Right cardiac atrium (tissue), 5 donors: ENCODE measurements around the gene FAF1. TPM values are rescaled to one million over a fixed set of nuclear protein-coding genes. Genes with fewer than 3 reads are reported as not detected.

Experiments
- ATAC-seq, 2 donors: fragments of 200-7000 bp; cut with Tn5 transposase; one replicate each; pipeline versions ENCODE4 v1.8.0 to v1.9.1; 2020; ENCODE audit warnings: moderate library complexity in 2 of 2, mild to moderate bottlenecking in 1 of 2
- DNase-seq, 3 donors: peaks; one replicate each; pipeline ENCODE4 v3.0.0-alpha.2; 2020
- H3K27ac ChIP-seq: one replicate; pipeline ENCODE4 v1.5.1; 2013; ENCODE audit warnings: mild to moderate bottlenecking, low read length, control low read depth, moderate library complexity
- H3K27me3 ChIP-seq: one replicate; pipeline ENCODE4 v1.6.1; 2013; ENCODE audit not compliant: control insufficient read depth, insufficient read depth
- H3K4me1 ChIP-seq: one replicate; pipeline ENCODE4 v1.6.1; 2013; ENCODE audit warnings: low read length; ENCODE audit not compliant: control insufficient read depth, insufficient read depth
- H3K4me3 ChIP-seq: one replicate; pipeline ENCODE4 v1.5.1; 2013; ENCODE audit warnings: low read length, control low read depth
- H3K9me3 ChIP-seq: one replicate; pipeline ENCODE4 v1.6.1; 2013; ENCODE audit warnings: low read length; ENCODE audit not compliant: control insufficient read depth
- WGBS: extraction: QIAGEN DNeasy Blood & Tissue Kit; methylation state at CpG from one replicate; pipeline ENCODE4 v1.1.7; 2013; 5-methylcytosine and 5-hydroxymethylcytosine counted together
- intact Hi-C, 4 donors: fragments of 100-400 bp; cut with DNase I; formaldehyde crosslinking; loops; one replicate each; pipeline versions ENCODE4 v1.11.0 to v1.14.0; 2022 to 2023
- polyA plus RNA-seq: library from polyadenylated mRNA; stranded (reverse); fragments of 200-250 nt; gene quantifications from one replicate; pipeline ENCODE4 v1.2.3, GENCODE V29; 2013
- total RNA-seq, 4 donors: library from RNA; stranded (reverse); fragmentation: NEBNext Ultra II Directional; extraction: Animal tissue kit (Norgen Biotek cat#: 25700); gene quantifications; one replicate each; pipeline ENCODE4 v1.2.1, GENCODE V29; 2021
- donor health status: healthy with polysubstance abuse.
- donor health status: DM: no; HTN: yes; CAD: no.
- donor health status: DM: no; HTN: no; CAD: no.
- donor health status: DM: no; HTN: yes; CAD: no; lungs with severe emphysema.
- donor health status: DM: yes; HTN: yes; CAD: no.

The FAF1 gene
- total and polyA plus RNA-seq, 5 donors, result 52.3 to 90.0 (median 74.7) TPM

- 70% methylated on average over 6 of the region's 6 CpGs for WGBS
These were observed 326.6 kb downstream of the FAF1 start for GRCh38 chr1:50633465-50633864.

GRCh38 chr1:50631161-50631560 lies 328.9 kb downstream of the FAF1 start:
- ATAC-seq (no peak), DNase-seq (no peak)
- intact Hi-C loops, result no loop called here
- H3K4me3 ChIP-seq, result no peak overlapping the region
- no peaks in the 10 kb centered on the region for H3K27me3 ChIP-seq
- no peaks in the 10 kb centered on the region for H3K4me1 ChIP-seq
- H3K9me3 ChIP-seq, result no peaks in the 10 kb centered on the region
- H3K27ac ChIP-seq, result no peak overlapping the region

More at GRCh38 chr1:50633465-50633864, 326.6 kb downstream of the FAF1 start:
- Histone ChIP-seq H3K4me1 (no peaks in the 10 kb centered on the region), H3K27ac (no peak overlapping the region), H3K4me3 (no peak overlapping the region), H3K27me3 (no peaks in the 10 kb centered on the region), H3K9me3 (no peaks in the 10 kb centered on the region)
- no peak for ATAC-seq
- DNase-seq, result no peak
- intact Hi-C loops, result no loop called here

GRCh38 chr1:50622259-50622658 lies 337.8 kb downstream of the FAF1 start:
- no peak for ATAC-seq
- 95% methylated on average over 2 of the region's 2 CpGs for WGBS
- intact Hi-C loops, result no loop called here
- no peak for DNase-seq
- H3K27ac ChIP-seq, result no peak overlapping the region
- H3K4me3 ChIP-seq, result no peak overlapping the region
- H3K27me3 ChIP-seq, result no peaks in the 10 kb centered on the region
- H3K4me1 ChIP-seq, result no peaks in the 10 kb centered on the region
- H3K9me3 ChIP-seq, result no peaks in the 10 kb centered on the region

GRCh38 chr1:50620680-50621329 lies 339.3 kb downstream of the FAF1 start:
- 95% methylated on average over 6 of the region's 6 CpGs for WGBS
- Histone ChIP-seq H3K4me3 (no peak overlapping the region), H3K9me3 (no peaks in the 10 kb centered on the region), H3K4me1 (no peaks in the 10 kb centered on the region), H3K27me3 (no peaks in the 10 kb centered on the region), H3K27ac (no peak overlapping the region)
- DNase-seq, result peak in 2 of 3 donors; percentile 18 to 35
- intact Hi-C loops, result no loop called here
- peak; percentile 68 to 95 for ATAC-seq

GRCh38 chr1:50615036-50615750 lies 344.9 kb downstream of the FAF1 start:
- H3K4me3 ChIP-seq, result no peak overlapping the region
- no peak overlapping the region for H3K27ac ChIP-seq
- WGBS, result 96% methylated on average over 2 of the region's 2 CpGs
- intact Hi-C loops, result no loop called here
- no peaks in the 10 kb centered on the region for H3K9me3 ChIP-seq
- no peaks in the 10 kb centered on the region for H3K27me3 ChIP-seq
- DNase-seq (no peak), ATAC-seq (no peak)
- no peaks in the 10 kb centered on the region for H3K4me1 ChIP-seq

GRCh38 chr1:50611675-50612074 lies 348.4 kb downstream of the FAF1 start:
- no peaks in the 10 kb centered on the region for H3K9me3 ChIP-seq
- ATAC-seq (no peak), DNase-seq (no peak)
- no peaks in the 10 kb centered on the region for H3K27me3 ChIP-seq
- 84% methylated on average over 6 of the region's 6 CpGs for WGBS
- no peaks in the 10 kb centered on the region for H3K4me1 ChIP-seq
- intact Hi-C loops, result no loop called here
- H3K4me3 ChIP-seq, result no peak overlapping the region
- H3K27ac ChIP-seq, result no peak overlapping the region

- H3K9me3 ChIP-seq, result no peaks in the 10 kb centered on the region
- no peak for ATAC-seq
- no peak for DNase-seq
- no peak overlapping the region for H3K4me3 ChIP-seq
- WGBS, result 64% methylated on average over 2 of the region's 2 CpGs
- H3K27ac ChIP-seq, result no peak overlapping the region
- no peaks in the 10 kb centered on the region for H3K4me1 ChIP-seq
- intact Hi-C loops, result no loop called here
- no peaks in the 10 kb centered on the region for H3K27me3 ChIP-seq
These were observed 349.5 kb downstream of the FAF1 start for GRCh38 chr1:50610563-50610962.

- intact Hi-C loops, result no loop called here
- no peaks in the 10 kb centered on the region for H3K27me3 ChIP-seq
- H3K27ac ChIP-seq, result no peak overlapping the region
- no peak overlapping the region for H3K4me3 ChIP-seq
- H3K4me1 ChIP-seq, result no peaks in the 10 kb centered on the region
- DNase-seq (no peak), ATAC-seq (no peak)
- 98% methylated on average over 3 of the region's 3 CpGs for WGBS
- no peaks in the 10 kb centered on the region for H3K9me3 ChIP-seq
These were observed 350.6 kb downstream of the FAF1 start for GRCh38 chr1:50609508-50609907.

GRCh38 chr1:50605186-50605875 lies 354.7 kb downstream of the FAF1 start:
- no peak for ATAC-seq
- H3K4me1 ChIP-seq, result no peaks in the 10 kb centered on the region
- intact Hi-C loops, result no loop called here
- no peak overlapping the region for H3K27ac ChIP-seq
- H3K27me3 ChIP-seq, result no peaks in the 10 kb centered on the region
- DNase-seq, result no peak
- no peak overlapping the region for H3K4me3 ChIP-seq
- 97% methylated on average over 2 of the region's 2 CpGs for WGBS
- no peaks in the 10 kb centered on the region for H3K9me3 ChIP-seq

- no peak for ATAC-seq
- H3K27ac ChIP-seq, result no peak overlapping the region
- DNase-seq, result no peak
- intact Hi-C loops, result no loop called here
- H3K4me1 ChIP-seq, result no peaks in the 10 kb centered on the region
- H3K9me3 ChIP-seq, result no peaks in the 10 kb centered on the region
- H3K27me3 ChIP-seq, result no peaks in the 10 kb centered on the region
- WGBS, result 94% methylated on average over 2 of the region's 2 CpGs
- H3K4me3 ChIP-seq, result no peak overlapping the region
These were observed 355.5 kb downstream of the FAF1 start for GRCh38 chr1:50604580-50604979.
